ENCODE measurements around the gene FYN.
A peak's percentile ranks its signal among the peaks of the same experiment; 100 is the strongest.

The FYN gene

DNA sequence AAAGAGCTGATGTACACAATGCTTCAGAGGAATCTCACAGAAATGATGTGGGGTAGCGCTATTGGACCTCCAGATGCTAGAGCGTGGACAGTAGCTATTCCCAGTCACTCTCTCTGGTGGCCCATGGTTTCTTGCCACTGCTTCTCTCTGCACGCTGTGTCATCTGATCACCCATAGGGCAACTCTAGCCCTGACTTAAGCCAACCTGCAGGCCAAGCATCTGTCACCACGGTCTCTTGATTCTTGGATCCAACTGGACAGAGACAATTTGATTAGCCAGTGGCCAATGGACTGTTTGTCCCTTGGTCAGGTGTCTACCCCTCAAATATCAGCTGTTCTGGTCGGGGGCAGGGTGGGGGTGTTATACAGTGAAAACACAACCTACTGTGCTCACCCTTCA is 225.2 kb downstream of the FYN start:
- DNase-seq (ENCODE audit: low read depth): no peak
- TF ChIP-seq MYC (IDR thresholded peaks at IDR 0.05; ENCODE audit: low read depth, low read length) (no peak), POLR2A (IDR thresholded peaks at IDR 0.05; ENCODE audit: extremely low read depth, insufficient read length) (no peak)
- TF ChIP-seq, protein P1, sequence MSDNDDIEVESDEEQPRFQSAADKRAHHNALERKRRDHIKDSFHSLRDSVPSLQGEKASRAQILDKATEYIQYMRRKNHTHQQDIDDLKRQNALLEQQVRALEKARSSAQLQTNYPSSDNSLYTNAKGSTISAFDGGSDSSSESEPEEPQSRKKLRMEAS (IDR thresholded peaks at IDR 0.05; ENCODE audit: low read depth, low read length): no peak
- TF ChIP-seq, protein P2, sequence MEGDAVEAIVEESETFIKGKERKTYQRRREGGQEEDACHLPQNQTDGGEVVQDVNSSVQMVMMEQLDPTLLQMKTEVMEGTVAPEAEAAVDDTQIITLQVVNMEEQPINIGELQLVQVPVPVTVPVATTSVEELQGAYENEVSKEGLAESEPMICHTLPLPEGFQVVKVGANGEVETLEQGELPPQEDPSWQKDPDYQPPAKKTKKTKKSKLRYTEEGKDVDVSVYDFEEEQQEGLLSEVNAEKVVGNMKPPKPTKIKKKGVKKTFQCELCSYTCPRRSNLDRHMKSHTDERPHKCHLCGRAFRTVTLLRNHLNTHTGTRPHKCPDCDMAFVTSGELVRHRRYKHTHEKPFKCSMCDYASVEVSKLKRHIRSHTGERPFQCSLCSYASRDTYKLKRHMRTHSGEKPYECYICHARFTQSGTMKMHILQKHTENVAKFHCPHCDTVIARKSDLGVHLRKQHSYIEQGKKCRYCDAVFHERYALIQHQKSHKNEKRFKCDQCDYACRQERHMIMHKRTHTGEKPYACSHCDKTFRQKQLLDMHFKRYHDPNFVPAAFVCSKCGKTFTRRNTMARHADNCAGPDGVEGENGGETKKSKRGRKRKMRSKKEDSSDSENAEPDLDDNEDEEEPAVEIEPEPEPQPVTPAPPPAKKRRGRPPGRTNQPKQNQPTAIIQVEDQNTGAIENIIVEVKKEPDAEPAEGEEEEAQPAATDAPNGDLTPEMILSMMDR (IDR thresholded peaks at IDR 0.05; ENCODE audit: low read depth, low read length): no peak
- no peak overlapping the region for H3K4me3 ChIP-seq (ENCODE audit: low read depth, low read length)

DNA sequence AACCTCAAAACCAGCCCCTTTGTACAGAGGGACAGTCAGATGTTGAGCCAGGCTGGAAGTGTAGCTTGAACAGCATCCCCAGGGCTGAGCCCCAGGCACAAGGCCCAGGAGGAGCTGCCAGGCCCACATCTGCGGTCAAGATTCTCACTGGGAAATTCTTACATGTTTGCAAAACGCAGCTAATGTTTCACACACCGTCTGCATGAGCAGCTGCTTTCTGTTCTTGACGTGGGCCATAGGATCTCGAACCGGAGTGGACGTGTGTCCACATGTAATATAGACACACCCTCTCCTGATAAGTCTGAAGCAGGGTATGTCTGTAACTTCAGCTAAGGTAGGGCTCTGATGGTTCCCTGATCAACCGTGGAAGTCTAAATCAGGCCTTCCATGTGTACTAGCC is 226.3 kb downstream of the FYN start:
- DNase-seq (ENCODE audit: low read depth): no peak
- TF ChIP-seq POLR2A (IDR thresholded peaks at IDR 0.05; ENCODE audit: extremely low read depth, insufficient read length) (no peak), MYC (IDR thresholded peaks at IDR 0.05; ENCODE audit: low read depth, low read length) (no peak)
- TF ChIP-seq, protein P2 (IDR thresholded peaks at IDR 0.05; ENCODE audit: low read depth, low read length): no peak
- TF ChIP-seq, protein P1 (IDR thresholded peaks at IDR 0.05; ENCODE audit: low read depth, low read length): no peak
- H3K4me3 ChIP-seq (ENCODE audit: low read depth, low read length): no peak overlapping the region

DNA sequence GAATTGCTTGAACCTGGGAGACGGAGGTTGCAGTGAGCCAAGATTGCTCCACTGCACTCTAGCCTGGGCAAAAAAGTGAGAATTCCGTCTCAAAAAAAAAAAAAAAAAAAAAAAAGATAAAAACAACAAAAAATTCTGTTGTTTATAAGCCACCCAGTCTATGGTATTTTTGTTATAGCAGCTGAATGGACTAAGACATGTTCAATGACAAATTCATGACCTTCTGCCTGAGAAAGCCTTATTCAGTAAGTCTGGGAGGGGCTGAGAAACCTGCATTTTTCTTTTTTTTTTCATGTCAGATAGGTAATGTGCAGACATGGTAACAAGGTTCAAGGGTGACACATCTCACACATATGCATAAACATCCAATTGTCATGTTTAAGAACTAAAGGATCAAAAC is 227.2 kb downstream of the FYN start:
- TF ChIP-seq, protein P2 (IDR thresholded peaks at IDR 0.05; ENCODE audit: low read depth, low read length): no peak
- TF ChIP-seq MYC (IDR thresholded peaks at IDR 0.05; ENCODE audit: low read depth, low read length) (no peak), POLR2A (IDR thresholded peaks at IDR 0.05; ENCODE audit: extremely low read depth, insufficient read length) (no peak)
- TF ChIP-seq, protein P1 (IDR thresholded peaks at IDR 0.05; ENCODE audit: low read depth, low read length): no peak
- DNase-seq (ENCODE audit: low read depth): no peak
- H3K4me3 ChIP-seq (ENCODE audit: low read depth, low read length): no peak overlapping the region

DNA sequence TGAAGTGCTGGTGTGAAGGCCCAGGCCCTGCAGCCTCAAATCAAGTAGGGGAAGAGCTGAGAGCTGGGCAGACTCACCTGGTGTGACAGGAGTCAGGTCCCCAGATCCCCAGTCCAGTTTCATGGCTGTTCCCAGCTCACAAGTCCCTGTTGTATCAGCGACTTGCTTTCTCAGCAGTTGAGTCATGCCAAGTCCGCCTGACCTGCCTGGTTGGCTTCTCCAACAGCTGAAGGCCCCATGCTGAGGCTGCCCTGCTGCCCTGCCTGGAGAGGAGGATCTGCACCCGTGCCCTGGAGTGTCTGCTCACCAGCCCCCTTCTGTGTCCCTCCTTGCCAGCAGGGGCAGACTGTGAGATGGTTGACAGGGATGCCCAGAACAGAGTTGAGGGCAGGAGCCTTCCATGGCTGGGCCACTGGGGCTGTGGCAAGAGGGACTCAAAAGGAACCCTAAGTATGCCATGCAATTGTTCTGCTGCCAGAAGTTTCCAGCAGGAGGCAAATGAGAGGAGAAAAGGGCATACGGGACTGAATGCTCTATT is 228.3 kb downstream of the FYN start:
- H3K4me3 ChIP-seq (ENCODE audit: low read depth, low read length): no peak overlapping the region
- no peak for TF ChIP-seq POLR2A (IDR thresholded peaks at IDR 0.05; ENCODE audit: extremely low read depth, insufficient read length)
- TF ChIP-seq, protein P2 (IDR thresholded peaks at IDR 0.05; ENCODE audit: low read depth, low read length): no peak
- TF ChIP-seq, protein P1 (IDR thresholded peaks at IDR 0.05; ENCODE audit: low read depth, low read length): no peak
- TF ChIP-seq MYC (IDR thresholded peaks at IDR 0.05; ENCODE audit: low read depth, low read length): no peak
- DNase-seq (ENCODE audit: low read depth): no peak

DNA sequence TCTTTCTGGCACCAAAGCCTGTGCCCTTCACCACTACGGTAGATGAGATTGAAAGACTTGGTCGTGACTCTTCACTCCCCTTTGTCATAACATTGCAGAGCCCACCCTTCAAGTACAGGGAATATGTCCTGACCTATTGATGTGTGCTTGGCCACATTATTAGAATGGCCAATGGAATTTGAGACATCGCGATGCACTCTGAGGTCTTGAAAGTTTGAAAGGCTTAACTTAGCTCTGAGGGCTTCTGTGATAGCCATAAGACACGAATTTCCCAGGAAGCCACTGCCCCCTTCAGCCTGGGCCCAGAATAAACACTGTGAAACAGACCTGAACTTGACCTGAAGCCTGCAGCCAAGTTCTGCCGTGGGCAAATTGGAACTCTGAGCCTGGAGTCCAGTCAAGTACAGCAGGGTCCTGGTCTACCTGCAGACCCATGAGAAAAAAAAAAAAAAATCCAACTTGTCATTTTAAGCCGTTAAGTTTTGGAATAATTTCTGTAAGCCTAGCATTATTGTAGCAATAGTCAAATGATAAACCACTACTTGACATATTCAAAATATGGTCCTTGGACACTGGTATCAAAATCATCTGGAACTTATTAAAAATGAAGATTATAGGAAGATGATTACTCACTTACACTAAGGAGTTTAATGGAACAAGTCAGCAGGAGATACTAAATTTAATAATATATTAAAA is 230.6 kb downstream of the FYN start:
- TF ChIP-seq, protein P1 (IDR thresholded peaks at IDR 0.05; ENCODE audit: low read depth, low read length): no peak
- TF ChIP-seq, protein P2 (IDR thresholded peaks at IDR 0.05; ENCODE audit: low read depth, low read length): peak; percentile 78
- no peak overlapping the region for H3K4me3 ChIP-seq (ENCODE audit: low read depth, low read length)
- peak; percentile 80 for DNase-seq (ENCODE audit: low read depth)
